ENCODE results near the gene HIP1.
"Not testable (repeated sequence)": the region's sequence is repeated elsewhere in the genome, so short reads cannot be mapped to it uniquely, and the experiment has no call there.

Gene HIP1

DNA sequence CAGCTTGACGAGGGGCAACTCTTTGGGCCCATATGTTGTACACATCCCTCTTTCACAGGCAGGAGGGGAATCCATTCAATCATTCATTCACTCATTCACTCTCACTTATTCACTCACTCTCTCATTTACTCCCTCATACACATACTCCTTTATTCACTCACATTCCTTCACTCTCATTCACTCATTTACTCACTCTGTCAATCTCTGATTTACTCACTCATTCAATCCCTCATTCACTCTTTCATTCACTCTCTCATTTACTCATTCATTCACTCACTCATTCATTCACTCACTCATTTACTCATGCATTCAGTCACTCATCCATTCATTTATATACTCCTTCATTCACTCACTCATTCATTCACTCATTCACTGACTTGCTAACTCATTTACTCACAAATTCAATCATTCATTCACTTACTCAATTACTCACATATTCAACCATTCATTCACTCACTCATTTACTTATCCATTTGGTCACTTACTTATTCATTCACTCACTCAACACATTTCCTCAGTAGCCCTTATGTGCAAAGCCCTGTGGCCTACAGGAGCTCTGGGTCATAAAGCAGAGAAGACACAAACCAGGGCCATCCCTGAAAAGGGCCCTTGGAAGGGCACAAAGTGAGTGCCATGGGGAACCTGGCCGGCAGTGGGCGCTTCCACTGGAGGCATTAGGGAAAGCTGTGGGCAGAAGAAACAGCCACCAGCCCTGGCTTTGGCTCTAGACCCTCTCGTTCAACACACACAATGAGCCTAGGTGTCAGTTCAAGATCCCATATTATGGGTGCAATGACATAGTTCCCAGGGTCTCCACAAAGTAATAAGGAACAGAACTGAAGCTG, 26.0 kb downstream of the HIP1 start:
- no peak for FAIRE-seq

DNA sequence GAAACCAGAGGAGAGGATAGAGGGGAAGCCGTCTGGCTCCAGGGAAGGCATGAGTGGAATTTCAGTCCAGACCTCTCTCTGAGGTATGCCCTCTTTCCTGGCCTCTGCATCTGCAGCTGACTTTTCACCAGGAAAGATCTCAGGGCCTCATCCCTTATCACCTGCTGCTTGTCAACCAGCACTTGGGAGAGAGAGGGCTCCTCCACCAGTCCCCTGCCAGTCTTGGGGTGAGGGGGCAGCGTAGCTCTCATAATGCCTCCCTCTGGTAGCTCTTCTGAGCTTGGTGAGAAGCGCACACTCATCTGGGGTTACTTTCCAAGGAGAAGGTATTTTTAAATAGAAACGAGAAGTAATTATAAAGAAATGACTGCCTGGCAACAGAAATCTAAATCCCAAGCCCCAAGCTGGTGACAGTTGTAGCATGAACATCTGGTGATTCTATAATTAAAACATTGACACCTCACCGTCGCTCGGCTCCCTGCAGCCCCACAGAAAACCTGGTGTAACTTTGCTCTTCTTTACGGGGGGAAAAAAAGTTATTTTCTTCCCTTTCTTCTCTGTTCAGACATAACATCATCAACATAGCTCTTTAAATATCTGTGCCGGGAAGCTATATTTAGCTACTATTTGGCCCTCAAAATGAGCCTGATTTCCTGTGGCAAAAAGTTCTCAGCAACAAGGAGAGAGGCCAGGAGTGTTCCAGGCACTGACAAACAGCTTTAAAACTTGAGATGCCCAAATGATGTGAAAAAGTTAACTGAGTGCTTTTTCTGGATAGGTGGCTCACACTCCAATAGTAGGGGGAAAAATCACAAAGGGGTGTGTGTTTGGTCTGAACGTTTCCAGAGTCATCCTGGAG, 26.9 kb downstream of the HIP1 start:
- no peak for FAIRE-seq

- FAIRE-seq, result no peak
Measured at GRCh38 chr7:75711076-75711475, 27.7 kb downstream of the HIP1 start.

GRCh38 chr7:75704928-75705327, 33.8 kb downstream of the HIP1 start:
- FAIRE-seq, result no peak

GRCh38 chr7:75702515-75702914, 36.2 kb downstream of the HIP1 start:
- FAIRE-seq, result no peak

DNA sequence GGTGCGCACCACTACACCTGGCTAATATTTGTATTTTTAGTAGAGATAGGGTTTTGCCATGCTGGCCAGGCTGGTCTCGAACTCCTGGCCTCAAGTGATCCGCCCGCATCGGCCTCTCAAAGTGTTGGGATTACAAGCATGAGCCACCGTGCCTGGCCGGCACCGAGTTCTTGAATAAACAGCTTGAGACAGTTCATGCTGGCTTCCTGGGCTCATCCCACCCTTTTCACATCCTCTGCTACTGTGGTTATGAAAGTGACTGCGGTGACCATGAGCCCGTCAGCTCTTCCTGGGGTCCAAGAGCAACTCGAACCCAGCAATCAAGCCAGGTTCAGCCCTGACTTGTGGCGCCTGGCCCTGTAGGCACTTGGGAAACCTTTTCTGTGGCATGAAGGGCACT, 38.7 kb downstream of the HIP1 start:
- no peak for FAIRE-seq

GRCh38 chr7:75698358-75698757, 40.4 kb downstream of the HIP1 start:
- no peak for FAIRE-seq

- no peak for FAIRE-seq
Measured at GRCh38 chr7:75696263-75697037, 42.3 kb downstream of the HIP1 start.

DNA sequence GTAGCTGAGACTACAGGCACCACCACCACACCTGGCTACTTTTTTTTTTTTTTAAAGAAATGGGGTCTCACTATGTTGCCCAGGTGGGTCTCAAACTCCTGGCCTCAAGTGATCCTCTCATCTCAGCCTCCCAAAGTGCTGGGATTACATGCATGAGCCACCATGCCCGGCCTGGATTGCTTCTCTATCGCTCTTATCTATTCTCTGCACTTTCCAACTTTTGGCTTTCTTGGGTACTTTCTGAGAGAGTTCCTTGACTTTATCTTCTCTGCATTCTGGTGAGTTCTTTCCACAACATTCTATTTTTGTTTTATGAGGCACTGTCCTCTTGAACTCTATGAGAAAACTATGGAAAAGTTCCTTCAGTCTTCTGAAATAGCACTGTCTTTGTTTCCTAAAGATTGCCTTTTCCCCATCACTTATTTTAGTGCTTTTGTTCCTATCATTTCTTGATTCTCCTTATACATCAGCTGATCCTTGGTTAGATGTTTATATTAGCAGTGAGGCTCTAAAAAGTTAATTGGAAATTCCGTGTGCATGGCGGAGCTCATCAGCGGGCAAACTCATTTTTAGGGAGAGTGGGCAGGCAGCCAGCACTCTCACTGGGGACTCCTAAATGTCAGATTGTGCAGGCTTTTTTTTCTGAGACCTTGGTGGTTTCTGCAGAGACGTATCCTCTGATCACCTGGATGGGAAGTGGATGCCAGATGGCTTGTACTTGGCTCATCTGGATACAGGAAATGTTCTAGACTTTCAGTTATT, 43.9 kb downstream of the HIP1 start:
- no peak for FAIRE-seq

- not testable (repeated sequence) for FAIRE-seq
Measured at GRCh38 chr7:75693668-75694067, 45.1 kb downstream of the HIP1 start.

DNA sequence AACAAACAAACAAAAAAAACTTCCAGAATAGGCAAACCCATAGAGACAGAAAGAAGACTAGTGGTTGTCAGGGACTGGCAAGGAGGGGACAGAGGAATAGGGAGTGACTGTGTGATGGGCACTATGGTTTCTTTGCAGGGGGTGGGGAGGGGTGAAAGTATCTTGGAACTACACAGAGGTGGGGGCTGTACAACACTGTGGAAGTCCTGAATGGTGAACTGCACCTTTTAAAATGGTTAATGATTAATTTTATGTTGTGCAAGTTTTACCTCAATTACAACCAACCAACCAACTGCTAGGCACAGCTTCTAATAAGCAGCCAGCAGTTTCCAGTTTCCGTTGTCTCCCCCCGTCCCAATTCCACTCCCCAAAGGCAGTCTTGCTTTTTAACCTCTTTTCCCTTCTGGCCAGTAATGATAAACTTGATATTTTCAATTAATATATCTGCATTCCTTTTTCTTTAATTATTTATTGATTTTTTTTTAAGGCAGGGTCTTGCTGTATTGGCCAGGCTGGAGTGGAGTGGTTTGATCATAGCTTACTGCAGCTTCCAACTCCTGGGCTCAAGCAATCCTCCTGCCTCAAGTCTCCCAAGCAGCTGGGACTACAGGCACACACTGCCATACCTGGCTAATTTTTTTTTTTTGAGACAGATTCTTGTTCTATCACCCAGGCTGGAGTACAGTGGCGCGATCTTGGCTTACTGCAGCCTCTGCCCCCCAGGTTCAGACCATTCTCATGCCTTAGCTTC, 46.8 kb downstream of the HIP1 start:
- no peak for FAIRE-seq

DNA sequence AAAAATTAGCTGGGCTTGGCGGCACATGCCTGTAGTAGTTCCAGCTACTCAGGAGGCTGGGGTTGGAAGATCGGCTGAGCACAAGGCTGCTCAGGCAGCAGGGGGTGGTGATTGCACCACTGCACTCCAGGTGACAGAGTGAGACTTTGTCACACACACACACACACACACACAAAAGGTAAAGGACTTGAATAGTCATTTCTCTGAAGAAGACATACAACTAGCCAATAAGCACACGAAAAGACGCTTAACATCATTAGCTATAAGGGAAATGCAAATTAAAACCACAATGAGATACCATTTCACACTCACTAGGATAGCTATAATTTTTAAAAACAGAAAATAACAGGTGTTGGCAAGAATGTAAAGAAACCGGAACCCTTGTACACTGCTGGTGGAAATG, 48.6 kb downstream of the HIP1 start:
- FAIRE-seq, result no peak

DNA sequence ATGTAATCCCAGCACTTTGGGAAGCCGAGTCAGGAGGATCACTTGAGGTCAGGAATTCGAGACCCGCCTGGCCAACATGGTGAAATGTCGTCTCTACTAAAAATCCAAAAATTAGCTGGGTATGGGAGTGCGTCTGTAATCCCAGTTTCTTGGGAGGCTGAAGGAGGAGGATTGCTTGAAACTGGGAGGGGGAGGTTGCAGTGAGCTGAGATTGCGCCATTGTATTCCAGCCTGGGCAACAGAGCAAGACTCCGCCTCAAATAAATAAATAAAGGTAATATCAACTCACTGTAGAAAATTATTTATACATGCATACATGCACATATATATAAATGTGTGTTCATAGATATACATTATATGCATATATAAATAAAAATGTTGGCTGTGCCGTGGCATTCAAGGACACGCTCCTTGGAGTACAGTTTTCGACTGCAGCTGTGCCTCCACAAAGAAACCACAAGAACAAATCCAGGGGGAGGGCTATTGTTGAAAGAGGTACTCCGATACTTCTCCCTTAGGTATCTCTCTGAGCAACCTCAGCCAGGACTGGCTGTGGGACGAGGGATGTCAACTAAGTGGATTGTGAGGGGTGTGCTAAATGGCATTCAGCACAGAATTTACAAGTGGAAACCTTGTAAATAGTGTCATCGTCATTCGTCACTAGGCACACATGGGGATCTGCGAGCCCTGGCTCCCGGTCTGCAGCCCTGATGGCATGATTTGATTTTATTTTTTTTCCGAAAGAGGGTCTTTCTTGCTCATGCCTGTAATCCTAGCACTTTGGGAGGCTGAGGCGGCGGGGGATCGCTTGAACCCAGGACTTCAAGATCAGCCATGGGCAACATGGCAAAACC, 49.3 kb downstream of the HIP1 start:
- no peak for FAIRE-seq

- FAIRE-seq, result no peak
Measured at GRCh38 chr7:75688200-75689136, 50.3 kb downstream of the HIP1 start.

DNA sequence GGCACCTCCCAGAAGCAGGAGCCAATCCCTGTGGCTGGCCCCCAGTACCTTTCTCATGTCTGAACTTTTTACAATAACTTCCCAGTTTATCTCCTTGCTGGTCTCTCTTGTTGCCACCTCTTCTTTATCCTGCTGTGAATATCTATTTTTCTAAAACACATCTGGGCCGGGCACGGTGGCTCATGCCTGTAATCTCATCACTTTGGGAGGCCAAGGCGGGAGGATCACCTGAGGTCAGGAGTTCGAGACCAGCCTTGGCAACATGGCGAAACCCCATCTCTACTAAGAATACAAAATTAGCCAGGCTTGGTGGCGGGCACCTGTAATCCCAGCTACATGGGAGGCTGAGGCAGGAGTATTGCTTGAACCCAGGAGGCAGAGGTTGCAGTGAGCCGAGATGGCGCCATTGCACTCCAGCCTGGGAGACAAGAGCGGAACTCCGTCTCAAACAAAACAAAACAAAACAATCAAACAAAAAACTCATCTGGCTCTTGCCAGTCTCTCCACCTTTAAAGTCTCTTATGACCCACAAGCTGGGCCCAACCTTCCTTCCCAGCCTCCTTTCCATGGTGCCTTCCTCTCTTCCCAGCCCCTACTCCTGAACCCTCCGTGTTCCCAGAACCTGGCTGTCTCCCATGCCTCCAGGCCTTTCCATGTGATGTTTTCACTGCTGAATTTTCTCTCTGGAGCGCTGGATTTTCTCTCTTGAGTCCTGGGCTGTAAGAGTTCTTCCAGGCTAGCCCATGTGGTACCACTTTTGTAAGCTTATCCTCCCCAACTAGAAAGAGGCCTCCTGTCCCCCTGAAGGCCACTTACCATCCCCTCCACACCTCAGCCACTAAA, 51.3 kb downstream of the HIP1 start:
- FAIRE-seq, result no peak

- FAIRE-seq, result no peak
Measured at GRCh38 chr7:75686551-75686950, 52.2 kb downstream of the HIP1 start.

DNA sequence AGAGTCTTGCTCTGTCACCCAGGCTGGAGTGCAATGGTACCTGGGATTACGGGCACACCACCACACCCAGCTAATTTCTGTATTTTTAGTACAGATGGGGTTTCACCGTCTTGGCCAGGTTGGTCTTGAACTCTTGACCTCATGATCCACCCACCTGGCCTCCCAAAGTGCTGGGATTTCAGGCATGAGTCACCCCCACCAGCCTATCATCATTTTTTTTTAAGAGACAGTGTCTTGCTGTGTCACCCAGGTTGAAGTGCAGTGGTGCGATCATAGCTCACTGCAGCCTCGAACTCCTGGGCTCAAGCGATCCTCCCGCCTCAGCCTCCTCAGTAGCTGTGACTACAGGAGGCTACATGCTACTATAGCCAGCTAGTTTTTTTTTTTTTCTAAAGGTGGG, 56.7 kb downstream of the HIP1 start:
- not testable (repeated sequence) for FAIRE-seq

GRCh38 chr7:75679060-75679459, 59.7 kb downstream of the HIP1 start:
- FAIRE-seq, result no peak

- no peak for FAIRE-seq
Measured at GRCh38 chr7:75669579-75669978, 69.2 kb downstream of the HIP1 start.

All from TTC549 (cell line).